PC-3 (cell line): Measurements from ENCODE around the gene GADL1.

Experiments used
- EZH2 ChIP-seq: fragments of 300-600 bp; sonication (generic); IDR thresholded peaks from one replicate; pipeline ENCODE4 v1.6.1; 2017; ENCODE audit warnings: antibody characterized with exemption, mild to moderate bottlenecking, low read length; ENCODE audit not compliant: unreplicated experiment
- TF ChIP-seq, protein P1 (sequence below): fragments of 300-600 bp; sonication (generic); conservative IDR thresholded peaks from 2 replicates; pipeline ENCODE4 v1.5.1; 2017; ENCODE audit warnings: antibody characterized with exemption, low read depth, mild to moderate bottlenecking, low read length

DNA sequence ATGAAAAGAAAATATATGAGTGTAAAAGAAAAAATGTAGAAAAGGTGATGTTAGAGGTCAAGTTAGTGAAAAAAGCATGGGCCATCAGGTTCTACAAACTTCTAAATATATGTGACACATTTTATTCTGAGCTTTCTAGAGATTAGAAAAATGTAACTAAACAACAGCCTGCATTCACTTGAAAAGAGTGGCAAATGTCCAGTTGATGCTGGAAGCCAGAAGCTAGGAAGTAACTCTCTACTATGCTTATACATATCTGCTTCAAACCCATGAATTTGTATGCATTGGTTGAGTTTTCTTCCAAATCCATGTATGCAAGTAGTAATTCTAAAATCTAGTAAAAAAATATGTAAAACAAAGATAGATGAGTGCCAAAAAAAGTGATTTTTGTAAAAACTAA, 164.5 kb downstream of the GADL1 start:
- TF ChIP-seq, protein P1, sequence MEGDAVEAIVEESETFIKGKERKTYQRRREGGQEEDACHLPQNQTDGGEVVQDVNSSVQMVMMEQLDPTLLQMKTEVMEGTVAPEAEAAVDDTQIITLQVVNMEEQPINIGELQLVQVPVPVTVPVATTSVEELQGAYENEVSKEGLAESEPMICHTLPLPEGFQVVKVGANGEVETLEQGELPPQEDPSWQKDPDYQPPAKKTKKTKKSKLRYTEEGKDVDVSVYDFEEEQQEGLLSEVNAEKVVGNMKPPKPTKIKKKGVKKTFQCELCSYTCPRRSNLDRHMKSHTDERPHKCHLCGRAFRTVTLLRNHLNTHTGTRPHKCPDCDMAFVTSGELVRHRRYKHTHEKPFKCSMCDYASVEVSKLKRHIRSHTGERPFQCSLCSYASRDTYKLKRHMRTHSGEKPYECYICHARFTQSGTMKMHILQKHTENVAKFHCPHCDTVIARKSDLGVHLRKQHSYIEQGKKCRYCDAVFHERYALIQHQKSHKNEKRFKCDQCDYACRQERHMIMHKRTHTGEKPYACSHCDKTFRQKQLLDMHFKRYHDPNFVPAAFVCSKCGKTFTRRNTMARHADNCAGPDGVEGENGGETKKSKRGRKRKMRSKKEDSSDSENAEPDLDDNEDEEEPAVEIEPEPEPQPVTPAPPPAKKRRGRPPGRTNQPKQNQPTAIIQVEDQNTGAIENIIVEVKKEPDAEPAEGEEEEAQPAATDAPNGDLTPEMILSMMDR, result no peak
- TF ChIP-seq EZH2, result no peak
